Smooth muscle cell of the brain vasculature (primary cell): ENCODE results near the gene PROKR1.
"Not testable (repeated sequence)": the region's sequence is repeated elsewhere in the genome, so short reads cannot be mapped to it uniquely, and the experiment has no call there.

Experiments used
- DNase-seq: peaks from one replicate; pipeline ENCODE4 v3.0.0-alpha.2; 2012; ENCODE audit warnings: low read depth, low spot score

Gene PROKR1

DNA sequence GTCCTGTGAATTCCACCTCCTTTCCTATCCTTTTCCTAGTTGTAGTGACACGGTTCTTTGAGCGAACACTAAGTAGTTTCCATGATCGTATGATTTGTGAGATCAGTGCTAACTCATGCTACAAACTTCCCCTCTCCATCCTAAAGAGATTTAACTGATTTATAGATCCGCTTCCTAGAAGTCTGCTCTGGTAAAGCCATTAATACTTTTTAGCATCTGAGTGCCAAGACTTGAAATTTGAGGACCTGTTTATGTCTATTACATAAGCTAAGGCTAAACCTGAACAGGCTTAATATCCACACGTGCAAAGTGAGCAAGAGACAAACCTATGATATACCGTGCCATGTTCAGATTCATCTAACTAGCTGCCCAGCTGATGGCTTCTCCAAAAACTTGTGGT, 14.9 kb downstream of the PROKR1 start:
- no peak for DNase-seq

DNA sequence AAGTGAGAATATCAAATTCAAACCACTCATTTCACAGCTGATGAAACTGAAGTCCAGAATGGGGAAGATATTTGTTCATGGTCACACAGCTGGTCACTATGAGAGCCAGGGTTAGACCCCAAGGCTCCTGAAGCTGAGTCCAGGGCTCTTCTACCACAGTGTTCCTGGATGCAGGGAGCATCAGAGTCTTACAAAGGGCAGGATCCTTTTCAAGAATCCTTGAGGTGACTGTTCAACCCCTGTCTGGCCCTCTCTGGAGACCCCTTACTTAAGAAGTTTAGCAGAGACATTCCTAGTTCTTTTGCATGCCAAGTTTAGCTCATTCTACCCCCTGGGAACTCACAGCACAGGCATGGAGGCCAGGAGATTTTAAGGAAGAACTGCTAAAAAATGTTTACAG, 15.7 kb downstream of the PROKR1 start:
- no peak for DNase-seq

DNA sequence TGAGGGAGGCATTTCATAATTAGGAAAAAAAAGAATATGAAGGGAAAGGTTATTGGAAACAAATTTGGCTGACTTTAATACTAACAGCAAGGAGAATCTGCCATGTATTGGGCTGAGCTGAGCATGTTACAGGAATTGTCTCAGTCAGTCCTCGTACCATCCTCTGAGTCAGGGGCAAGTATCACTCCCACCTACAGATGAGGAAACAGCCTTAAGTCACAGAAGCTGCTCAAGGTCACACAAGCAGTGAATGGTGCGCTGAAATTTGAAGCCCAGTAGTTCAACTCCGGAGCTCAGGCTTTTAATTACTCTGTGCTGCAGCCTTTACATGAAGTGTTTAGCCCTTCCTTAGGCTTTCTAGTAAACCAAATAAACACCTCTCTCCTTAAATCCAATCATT, 17.3 kb downstream of the PROKR1 start:
- no peak for DNase-seq

DNA sequence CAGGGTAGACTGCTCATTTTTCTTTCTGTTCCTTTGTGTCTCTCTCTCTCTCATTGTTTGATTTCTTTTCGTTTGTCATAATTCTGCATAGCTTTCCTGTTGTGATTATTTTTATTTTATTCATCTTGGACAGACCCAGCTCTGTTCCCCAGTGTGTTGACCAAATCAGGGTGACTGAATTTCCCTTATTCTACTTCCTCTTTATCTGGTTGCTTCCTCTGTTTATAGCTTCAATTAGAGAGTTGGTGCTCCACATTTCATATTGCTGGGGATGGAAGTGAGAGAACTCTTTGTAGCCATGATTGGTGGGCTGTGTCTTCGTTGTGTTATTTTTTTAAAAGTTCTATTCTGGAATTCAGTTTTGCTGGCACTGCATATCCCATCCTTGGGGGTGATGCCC, 19.1 kb downstream of the PROKR1 start:
- DNase-seq: no peak

DNA sequence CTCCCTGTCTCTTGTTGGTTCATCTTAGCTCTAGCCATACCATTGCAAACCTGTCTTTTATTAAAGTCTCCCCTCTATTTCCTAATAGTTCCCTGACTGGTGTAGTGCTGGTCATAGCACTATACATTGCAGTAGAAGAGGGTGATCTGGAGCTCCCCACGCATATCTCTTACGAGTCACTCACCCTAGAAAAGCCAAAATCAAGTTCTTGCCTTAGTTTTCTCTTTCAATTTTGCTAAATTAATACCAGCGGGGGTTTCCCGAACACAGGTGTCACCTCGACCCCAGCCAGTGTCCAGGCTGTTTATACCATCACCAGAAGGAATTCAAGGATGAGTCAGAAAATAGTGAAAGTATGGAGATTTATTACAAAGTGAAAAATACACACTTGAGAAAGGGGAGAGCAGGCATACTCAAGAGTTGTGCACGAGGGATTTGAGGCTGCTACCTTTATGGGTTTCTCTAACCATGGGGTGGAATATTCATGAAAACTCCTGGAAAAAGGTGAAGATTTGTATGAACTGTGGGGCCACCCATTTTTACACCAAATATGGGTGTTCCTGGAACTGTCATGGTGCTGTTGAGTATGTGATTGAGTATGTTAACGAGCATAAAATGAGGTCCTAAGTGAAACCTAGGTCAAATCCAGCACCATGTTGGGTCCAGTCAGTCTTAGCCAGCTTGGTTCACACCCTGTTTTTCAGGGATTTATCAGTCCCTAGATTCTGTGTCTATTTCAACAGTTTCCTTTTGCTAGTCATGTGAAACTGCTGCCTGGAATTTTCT, 20.2 kb downstream of the PROKR1 start:
- no peak for DNase-seq

DNA sequence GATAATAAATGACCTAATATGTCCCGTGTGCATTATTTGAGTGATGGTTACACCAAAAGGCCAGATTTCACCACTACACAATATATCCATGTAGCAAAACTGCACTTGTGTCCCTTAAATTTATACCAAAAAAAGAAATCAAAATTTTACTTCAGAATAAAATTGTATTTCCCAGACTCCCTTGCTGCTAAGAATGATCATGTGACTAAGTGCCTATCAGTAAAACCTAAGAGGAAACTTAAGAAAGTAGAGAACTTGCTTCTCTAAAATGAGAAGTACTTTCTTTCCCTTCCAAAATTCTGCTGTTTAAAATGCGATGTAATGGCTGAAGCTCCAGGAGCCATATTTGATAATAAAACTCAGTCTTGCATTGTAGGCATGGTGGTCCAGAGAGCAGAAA, 24.0 kb downstream of the PROKR1 start:
- no peak for DNase-seq

DNA sequence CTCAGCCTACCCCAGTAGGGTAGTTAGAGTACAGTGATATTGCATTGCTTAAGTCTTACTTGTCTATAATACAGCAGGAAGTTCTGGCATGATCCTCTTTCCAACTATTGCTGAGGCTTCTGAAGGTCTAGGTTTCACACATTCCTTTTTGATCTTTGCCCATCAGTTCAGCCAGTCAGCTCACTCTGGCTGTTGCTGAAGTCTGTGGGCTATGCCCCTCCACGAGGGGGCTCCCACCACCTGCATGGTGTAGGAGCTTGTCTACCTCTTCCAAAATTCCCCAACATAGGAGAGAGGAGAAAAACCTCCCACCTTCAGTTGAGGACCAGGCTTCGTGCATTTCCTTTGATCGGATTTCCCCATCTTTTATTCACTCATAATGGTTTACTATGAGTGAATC, 26.3 kb downstream of the PROKR1 start:
- DNase-seq: no peak

DNA sequence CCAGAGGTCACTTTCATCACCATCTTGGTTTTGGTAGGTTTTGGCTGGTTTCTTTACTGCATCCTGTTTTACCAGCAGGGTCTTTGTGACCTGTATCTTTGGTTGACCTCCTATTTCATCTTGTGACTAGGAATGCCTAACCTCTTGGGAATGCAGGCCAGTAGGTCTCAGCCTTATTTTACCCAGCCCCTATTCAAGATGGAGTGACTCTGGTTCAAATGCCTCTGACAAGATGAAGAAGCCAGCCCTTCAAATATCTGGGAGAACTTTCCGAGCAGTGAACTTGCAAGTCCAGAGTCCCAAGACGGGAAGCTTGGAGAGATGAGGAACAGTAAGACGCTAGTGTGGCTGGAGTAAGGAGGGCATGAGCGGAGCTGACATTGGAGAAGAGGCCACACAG, 28.6 kb downstream of the PROKR1 start:
- DNase-seq: no peak

DNA sequence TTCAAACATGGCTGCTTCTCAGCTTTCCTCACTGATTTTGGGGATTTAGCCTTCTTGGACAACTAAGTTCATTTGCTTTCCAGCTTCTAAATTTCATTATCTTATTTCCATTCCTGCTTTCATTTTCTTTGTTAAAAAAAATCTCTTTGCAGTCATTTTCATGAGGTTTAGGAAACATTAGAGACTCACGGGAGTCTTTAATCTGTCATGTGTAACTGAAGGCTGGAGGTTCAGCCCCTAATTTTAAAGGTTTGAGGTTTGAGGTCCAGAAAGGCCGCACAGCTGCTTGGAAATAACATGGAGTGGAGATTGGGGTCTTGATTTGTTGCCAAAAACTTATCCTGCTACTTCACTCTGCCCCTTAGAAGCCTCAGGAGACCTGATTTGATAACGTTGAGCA, 30.3 kb downstream of the PROKR1 start:
- no peak for DNase-seq

DNA sequence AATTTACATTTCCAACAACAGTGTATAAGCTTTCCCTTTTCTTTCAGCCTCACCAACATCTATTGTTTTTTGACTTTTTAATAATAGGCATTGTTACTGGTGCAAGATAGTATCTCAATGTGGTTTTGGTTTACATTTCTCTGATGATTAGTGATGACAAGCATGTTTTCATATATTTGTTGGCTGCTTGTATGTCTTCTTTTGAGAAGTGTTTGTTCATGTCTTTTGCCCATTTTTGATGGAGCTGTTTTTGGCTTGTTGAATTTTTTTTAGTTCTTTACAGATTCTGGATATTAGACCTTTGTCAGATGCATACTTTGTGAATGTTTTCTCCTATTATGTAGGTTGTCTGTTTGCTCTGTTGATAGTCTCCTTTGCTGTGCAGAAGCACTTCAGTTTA, 32.1 kb downstream of the PROKR1 start:
- no peak for DNase-seq

DNA sequence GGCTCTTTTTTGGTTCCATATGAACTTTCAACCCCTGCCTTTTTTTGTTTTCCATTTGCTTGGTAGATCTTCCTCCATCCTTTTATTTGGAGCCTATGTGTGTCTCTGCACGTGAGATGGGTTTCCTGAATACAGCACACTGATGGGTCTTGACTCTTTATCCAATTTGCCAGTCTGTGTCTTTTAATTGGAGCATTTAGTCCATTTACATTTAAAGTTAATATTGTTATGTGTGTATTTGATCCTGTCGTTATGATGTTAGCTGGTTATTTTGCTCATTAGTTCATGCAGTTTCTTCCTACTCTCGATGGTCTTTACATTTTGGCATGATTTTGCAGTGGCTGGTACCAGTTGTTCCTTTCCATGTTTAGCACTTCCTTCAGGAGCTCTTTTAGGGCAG, 34.5 kb downstream of the PROKR1 start:
- DNase-seq: not testable (repeated sequence)

DNA sequence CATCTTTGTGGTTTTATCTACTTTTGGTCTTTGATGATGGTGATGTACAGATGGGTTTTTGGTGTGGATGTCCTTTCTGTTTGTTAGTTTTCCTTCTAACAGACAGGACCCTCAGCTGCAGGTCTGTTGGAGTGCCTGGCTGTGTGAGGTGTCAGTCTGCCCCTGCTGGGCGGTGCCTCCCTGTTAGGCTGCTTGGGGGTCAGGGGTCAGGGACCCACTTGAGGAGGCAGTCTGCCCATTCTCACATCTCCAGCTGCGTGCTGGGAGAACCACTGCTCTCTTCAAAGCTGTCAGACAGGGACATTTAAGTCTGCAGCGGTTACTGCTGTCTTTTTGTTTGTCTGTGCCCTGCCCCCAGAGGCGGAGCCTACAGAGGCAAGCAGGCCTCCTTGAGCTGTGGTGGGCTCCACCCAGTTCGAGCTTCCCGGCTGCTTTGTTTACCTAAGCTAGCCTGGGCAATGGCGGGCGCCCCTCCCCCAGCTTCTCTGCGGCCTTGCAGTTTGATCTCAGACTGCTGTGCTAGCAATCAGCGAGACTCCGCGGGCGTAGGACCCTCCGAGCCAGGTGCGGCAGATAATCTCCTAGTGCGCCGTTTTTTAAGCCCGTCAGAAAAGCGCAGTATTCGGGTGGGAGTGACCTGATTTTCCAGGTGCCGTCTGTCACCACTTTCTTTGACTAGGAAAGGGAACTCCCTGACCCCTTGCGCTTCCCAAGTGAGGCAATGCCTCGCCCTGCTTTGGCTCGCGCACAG, 36.0 kb downstream of the PROKR1 start:
- DNase-seq: not testable (repeated sequence)

DNA sequence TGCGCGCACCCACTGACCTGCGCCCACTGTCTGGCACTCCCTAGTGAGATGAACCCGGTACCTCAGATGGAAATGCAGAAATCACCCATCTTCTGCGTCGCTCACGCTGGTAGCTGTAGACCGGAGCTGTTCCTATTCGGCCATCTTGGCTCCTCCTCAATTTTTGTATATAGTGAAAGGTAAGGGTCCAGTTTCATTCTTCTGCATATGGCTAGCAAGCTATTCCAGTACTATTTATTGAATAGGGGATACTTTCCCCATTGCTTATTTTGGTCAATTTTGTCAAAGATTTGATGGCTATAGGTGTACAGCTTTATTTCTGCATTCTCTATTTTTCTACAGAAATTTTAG, 36.5 kb downstream of the PROKR1 start:
- not testable (repeated sequence) for DNase-seq

DNA sequence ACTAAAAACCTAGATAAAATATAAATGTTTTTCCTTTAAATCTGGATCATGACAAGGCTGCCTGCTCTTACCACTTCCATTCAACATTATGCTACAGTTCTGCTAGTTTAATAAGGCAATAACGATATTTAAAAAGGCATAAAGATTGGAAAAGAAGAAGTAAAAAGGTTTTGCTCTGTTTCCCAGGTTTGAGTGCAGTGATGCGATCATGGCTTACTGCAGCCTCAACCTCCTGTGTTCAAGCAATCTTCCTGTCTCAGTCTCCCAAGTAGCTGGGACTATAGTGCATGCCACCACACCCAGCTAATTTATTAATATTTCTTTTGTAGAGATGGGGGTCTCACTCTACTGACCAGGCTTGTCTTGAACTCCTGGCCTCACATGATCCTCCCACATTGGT, 40.8 kb downstream of the PROKR1 start:
- DNase-seq: no peak

DNA sequence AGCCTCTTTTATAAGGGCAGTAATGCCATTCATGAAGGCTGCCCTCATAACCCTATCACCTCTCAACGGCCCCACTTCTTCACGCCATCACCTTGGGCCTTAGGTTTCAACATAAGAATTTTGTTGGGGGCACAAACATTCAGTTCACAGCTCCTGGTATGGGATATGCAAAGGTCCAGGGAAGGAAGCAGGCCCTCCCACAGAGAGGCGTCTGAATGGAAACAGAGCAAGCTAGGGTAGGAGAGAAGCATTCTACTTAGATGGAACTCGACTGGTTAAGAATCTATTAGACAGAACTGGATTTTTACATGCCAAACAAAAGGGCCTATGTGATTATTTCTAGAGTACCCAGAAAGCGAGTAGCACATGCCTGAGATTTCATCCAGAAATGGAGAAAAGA, 42.8 kb downstream of the PROKR1 start:
- DNase-seq: no peak

DNA sequence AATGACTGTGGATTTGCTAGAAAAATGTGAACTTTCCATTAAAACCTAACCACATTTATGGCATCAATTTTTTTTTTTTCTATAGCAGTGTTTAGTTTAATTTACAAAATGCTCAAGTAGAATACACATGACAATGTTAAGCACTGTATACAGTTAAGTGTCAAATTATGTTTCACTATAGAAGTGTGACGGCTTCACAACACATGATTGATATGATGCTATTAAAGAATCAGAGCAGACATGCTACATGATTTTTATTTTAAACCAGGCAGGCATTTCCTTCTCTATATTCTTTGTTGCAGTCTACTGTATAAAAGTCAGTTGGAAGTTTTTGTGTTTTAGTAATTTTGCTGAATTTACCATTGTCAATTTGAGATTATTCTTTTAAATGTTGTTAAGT, 43.6 kb downstream of the PROKR1 start:
- no peak for DNase-seq

DNA sequence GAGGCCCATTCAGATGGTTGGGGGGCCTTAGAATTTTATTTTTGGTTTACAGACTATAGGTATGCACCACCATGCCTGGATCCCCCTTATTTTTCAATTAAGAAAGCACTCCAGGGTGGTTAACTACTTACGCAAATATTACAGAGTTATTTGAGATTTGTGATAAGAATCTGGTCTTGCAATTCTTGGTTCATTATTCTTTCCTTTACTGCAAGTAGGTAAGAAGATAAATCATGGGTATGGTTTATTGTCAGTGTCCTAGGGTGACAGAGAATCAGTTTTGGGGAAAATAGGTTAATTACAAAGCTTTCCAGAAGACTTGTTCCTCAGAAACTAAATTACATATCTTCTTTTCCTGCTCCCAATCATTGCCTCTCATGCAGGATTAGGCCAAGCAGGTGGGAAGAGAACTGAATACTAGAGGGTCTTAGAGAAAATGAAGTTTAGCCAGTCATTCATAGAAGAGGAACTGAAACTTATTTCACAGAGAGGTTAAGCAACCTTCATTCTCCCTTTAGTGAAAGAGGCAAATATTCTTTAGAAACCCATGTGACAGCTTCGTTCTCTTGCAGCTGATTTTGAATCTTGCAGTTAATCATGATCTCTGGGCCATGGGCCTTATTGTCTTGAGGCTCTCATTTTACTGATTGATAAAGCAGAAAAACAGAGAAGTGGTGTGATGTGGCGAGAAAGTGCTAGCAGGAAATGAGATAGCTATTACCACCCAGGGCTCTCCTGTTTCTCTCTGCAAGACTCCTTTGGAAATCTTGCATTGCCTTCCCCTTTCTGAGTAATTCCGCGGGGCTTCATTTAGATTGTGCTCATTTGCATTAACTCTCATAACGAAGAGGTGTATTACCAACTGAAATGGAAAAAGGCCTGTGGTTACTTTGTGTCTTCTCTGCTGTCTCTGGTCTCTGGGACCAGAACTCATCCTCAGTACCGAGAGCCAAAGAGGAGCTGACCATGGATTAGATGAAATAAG, 46.5 kb downstream of the PROKR1 start:
- DNase-seq: no peak

DNA sequence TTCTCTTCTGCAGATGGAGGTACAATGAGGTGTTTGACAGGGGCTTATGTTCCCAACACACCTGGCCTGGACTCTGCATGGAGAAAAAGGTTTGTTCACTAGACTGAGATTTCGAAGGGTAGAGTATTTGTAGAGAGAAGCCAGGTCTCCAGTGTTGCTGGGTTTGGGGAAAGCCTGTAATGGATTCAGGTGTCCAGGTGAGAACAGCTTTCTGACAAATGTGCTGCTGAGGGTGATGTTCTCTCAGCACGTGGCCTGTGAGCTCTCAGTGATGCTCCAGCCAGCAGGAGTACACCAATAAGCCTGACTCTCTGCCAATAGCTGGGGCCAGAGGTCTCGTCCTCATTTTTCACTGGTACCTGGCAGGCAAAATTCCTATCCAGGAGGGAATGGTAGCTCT, 47.5 kb downstream of the PROKR1 start:
- no peak for DNase-seq

DNA sequence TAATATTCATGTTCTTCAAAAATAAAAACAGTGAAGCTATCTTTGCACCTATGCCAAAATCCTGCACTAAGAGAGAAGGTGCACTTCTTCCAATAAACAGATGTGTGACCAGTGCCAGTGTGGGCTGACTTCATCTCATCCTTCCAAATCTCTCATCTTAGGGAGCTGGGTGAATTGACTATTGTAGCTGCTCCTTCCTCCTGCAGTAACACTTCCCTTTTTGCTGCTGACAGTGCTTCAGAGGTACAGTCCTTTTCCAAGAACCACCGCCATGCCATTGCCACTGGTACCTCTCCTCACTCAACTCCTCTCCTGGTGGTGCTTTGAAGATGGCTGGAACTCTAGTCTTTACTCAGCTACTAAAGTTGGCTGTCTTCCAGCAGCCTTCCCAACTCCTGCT, 49.1 kb downstream of the PROKR1 start:
- no peak for DNase-seq

DNA sequence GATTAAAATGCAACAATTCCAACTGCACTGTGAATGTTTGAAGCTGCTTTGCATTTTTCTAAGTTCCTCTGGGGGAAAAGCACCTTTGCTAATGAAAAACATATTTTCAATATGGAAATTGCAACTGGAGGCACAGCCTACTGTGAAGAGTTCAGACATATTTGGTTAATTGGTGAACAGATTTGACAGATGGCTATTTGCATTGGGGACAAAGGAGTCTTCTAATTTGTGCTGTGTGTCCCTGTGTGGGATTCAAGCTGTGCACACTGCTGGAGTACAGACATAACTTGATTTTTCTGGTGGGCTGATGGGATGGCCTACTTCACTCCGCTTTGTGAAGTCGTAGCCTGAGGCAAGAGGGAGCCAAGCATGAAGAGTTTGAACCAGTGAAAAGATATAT, 50.6 kb downstream of the PROKR1 start:
- DNase-seq: no peak

DNA sequence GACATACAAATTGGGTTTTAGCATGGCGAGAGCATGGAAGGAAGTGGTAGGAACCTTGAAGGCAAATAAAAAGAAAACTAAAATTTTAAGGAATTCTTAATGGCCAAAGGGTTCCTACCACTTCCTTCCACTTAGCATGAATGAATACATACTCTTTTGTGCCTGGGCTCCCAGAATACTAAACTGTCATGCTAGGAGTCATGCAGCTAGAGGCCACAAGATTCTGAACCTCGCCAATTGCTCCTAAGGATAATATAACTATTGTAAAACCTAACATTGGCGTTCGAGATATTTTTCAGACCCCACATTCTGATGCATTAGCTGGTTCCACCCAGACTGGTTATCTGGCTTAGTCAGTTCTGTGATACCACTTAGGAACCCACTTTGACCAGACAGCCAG, 52.6 kb downstream of the PROKR1 start:
- DNase-seq: no peak

DNA sequence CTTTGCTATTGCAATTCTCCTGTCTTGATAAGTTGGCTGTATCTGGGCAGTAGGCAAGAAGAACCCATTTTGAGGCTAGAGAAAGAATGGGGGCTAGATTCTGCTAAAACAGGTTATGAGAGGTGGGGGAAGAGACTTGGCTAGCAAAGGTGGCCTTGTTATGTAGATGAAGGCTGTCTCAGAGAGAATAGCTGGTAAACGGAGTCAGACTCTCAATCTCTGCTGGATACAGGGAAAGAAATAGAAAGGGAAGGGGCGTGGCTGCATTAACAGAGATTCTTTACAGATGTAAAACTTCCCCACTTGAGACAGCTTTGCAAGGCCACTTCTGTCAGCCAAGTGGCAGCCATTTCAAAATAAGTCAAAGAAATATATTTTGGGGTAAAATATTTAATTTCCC, 53.2 kb downstream of the PROKR1 start:
- DNase-seq: no peak
